Ishikawa (cell line): ENCODE measurements around the gene GNA15.

Source experiments
- CEBPB ChIP-seq: IDR thresholded peaks from 2 replicates; pipeline ENCODE4 v1.6.1; 2012
- CREB1 ChIP-seq: IDR thresholded peaks from 2 replicates; pipeline ENCODE4 v1.6.1; 2012; ENCODE audit warnings: low read depth
- EP300 ChIP-seq: IDR thresholded peaks from 2 replicates; pipeline ENCODE4 v1.6.1; 2012; ENCODE audit warnings: borderline replicate concordance
- NFIC ChIP-seq: IDR thresholded peaks from 2 replicates; pipeline ENCODE4 v1.6.1; 2012
- TAF1 ChIP-seq: IDR thresholded peaks from 2 replicates; pipeline ENCODE4 v1.6.1; 2012; ENCODE audit warnings: low read depth, mild to moderate bottlenecking
- TEAD4 ChIP-seq: IDR thresholded peaks from 2 replicates; pipeline ENCODE4 v1.6.1; 2012
- YY1 ChIP-seq: IDR thresholded peaks from 2 replicates; pipeline ENCODE4 v1.6.1; 2012; ENCODE audit warnings: low read depth
- ZBTB7A ChIP-seq: IDR thresholded peaks from 2 replicates; pipeline ENCODE4 v1.6.1; 2012; ENCODE audit warnings: low read depth
- TF ChIP-seq, protein P1 (sequence below): IDR thresholded peaks from 2 replicates; pipeline ENCODE4 v1.6.1; 2012; ENCODE audit warnings: low read depth, mild to moderate bottlenecking
- TF ChIP-seq, protein P2 (sequence below): IDR thresholded peaks from 2 replicates; pipeline ENCODE4 v1.6.1; 2012

GRCh38 chr19:3115411-3115810 lies 20.4 kb upstream of the GNA15 start:
- TF ChIP-seq CREB1 (no peak), YY1 (no peak), TEAD4 (no peak), ZBTB7A (no peak), CEBPB (no peak), EP300 (no peak), NFIC (no peak), TAF1 (no peak)
- TF ChIP-seq, protein P1, sequence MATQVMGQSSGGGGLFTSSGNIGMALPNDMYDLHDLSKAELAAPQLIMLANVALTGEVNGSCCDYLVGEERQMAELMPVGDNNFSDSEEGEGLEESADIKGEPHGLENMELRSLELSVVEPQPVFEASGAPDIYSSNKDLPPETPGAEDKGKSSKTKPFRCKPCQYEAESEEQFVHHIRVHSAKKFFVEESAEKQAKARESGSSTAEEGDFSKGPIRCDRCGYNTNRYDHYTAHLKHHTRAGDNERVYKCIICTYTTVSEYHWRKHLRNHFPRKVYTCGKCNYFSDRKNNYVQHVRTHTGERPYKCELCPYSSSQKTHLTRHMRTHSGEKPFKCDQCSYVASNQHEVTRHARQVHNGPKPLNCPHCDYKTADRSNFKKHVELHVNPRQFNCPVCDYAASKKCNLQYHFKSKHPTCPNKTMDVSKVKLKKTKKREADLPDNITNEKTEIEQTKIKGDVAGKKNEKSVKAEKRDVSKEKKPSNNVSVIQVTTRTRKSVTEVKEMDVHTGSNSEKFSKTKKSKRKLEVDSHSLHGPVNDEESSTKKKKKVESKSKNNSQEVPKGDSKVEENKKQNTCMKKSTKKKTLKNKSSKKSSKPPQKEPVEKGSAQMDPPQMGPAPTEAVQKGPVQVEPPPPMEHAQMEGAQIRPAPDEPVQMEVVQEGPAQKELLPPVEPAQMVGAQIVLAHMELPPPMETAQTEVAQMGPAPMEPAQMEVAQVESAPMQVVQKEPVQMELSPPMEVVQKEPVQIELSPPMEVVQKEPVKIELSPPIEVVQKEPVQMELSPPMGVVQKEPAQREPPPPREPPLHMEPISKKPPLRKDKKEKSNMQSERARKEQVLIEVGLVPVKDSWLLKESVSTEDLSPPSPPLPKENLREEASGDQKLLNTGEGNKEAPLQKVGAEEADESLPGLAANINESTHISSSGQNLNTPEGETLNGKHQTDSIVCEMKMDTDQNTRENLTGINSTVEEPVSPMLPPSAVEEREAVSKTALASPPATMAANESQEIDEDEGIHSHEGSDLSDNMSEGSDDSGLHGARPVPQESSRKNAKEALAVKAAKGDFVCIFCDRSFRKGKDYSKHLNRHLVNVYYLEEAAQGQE: no peak
- TF ChIP-seq, protein P2, sequence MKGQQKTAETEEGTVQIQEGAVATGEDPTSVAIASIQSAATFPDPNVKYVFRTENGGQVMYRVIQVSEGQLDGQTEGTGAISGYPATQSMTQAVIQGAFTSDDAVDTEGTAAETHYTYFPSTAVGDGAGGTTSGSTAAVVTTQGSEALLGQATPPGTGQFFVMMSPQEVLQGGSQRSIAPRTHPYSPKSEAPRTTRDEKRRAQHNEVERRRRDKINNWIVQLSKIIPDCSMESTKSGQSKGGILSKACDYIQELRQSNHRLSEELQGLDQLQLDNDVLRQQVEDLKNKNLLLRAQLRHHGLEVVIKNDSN: no peak
